GM23338 (cell line): ENCODE data around the gene AP1M2. TPM values are rescaled to one million over a fixed set of nuclear protein-coding genes. Genes with fewer than 3 reads are reported as not detected.
"Not testable (repeated sequence)": the region's sequence is repeated elsewhere in the genome, so short reads cannot be mapped to it uniquely, and the experiment has no call there.

Experiments
- ATAC-seq: fragments of 200-7000 bp; cut with Tn5 transposase; 3 replicates; pipeline ENCODE4 v1.9.1; 2020
- DNase-seq: peaks from one replicate; pipeline ENCODE4 v3.0.0-alpha.2; 2015; ENCODE audit warnings: low spot score
- H2AFZ ChIP-seq: fragments of 200-600 bp; sonication (generic); 2 replicates; pipeline ENCODE4 v1.8.0; 2016; ENCODE audit warnings: antibody characterized with exemption, mild to moderate bottlenecking, moderate library complexity
- H3F3A ChIP-seq: fragments of 200-600 bp; sonication (generic); replicated peaks from 2 replicates; pipeline ENCODE4 v1.8.0; 2017; ENCODE audit warnings: antibody characterized with exemption, mixed run types, low read depth
- H3K27ac ChIP-seq: fragments of 200-600 bp; sonication (generic); 2 replicates; pipeline ENCODE4 v1.6.1; 2016; ENCODE audit warnings: low read depth
- H3K27me3 ChIP-seq: fragments of 200-600 bp; sonication (generic); 2 replicates; pipeline ENCODE4 v1.8.0; 2016; ENCODE audit warnings: mild to moderate bottlenecking, mixed run types, moderate library complexity; ENCODE audit not compliant: insufficient read depth
- H3K36me3 ChIP-seq: fragments of 200-600 bp; sonication (generic); 2 replicates; pipeline ENCODE4 v1.8.0; 2016; ENCODE audit warnings: mild to moderate bottlenecking; ENCODE audit not compliant: insufficient read depth
- H3K4me1 ChIP-seq: fragments of 200-600 bp; sonication (generic); 2 replicates; pipeline ENCODE4 v1.8.0; 2016; ENCODE audit warnings: mild to moderate bottlenecking, moderate library complexity; ENCODE audit not compliant: insufficient read depth
- H3K4me2 ChIP-seq: fragments of 200-600 bp; sonication (generic); 2 replicates; pipeline ENCODE4 v1.7.1; 2017; ENCODE audit warnings: mixed run types
- H3K4me3 ChIP-seq: fragments of 200-600 bp; sonication (generic); 2 replicates; pipeline ENCODE4 v1.6.1; 2016; ENCODE audit warnings: mixed run types
- H3K79me2 ChIP-seq: fragments of 200-600 bp; sonication (generic); replicated peaks from 2 replicates; pipeline ENCODE4 v1.8.0; 2017; ENCODE audit warnings: mild to moderate bottlenecking; ENCODE audit not compliant: insufficient read depth
- H3K9me2 ChIP-seq: fragments of 200-600 bp; sonication (generic); 2 replicates; pipeline ENCODE4 v1.8.0; 2017; ENCODE audit not compliant: insufficient read depth
- H4K20me1 ChIP-seq: fragments of 200-600 bp; sonication (generic); replicated peaks from 2 replicates; pipeline ENCODE4 v1.8.0; 2017; ENCODE audit warnings: mild to moderate bottlenecking; ENCODE audit not compliant: insufficient read depth
- H3K27ac Mint-ChIP-seq: 2 replicates; pipeline ENCODE4 v1.8.0; 2020; ENCODE audit warnings: inconsistent platforms, mild to moderate bottlenecking, moderate library complexity, mixed read lengths
- H3K27me3 Mint-ChIP-seq: 3 replicates; pipeline ENCODE4 v1.8.0; 2022; ENCODE audit warnings: low read depth, mild to moderate bottlenecking, moderate library complexity, mixed read lengths, inconsistent platforms; ENCODE audit not compliant: insufficient read depth, poor library complexity
- H3K36me3 Mint-ChIP-seq: 3 replicates; pipeline ENCODE4 v1.8.0; 2021; ENCODE audit warnings: low read depth, mild to moderate bottlenecking, inconsistent platforms, moderate library complexity, mixed read lengths
- H3K4me1 Mint-ChIP-seq: 3 replicates; pipeline ENCODE4 v1.8.0; 2020; ENCODE audit warnings: mild to moderate bottlenecking, inconsistent platforms, mixed read lengths
- H3K4me3 Mint-ChIP-seq: 3 replicates; pipeline ENCODE4 v1.8.0; 2021; ENCODE audit warnings: moderate library complexity, mild to moderate bottlenecking, inconsistent platforms, mixed read lengths
- H3K9me3 Mint-ChIP-seq: 3 replicates; pipeline ENCODE4 v1.8.0; 2020; ENCODE audit warnings: moderate library complexity, mild to moderate bottlenecking, inconsistent platforms, mixed read lengths
- CREB1 ChIP-seq: fragments of 250-450 bp; sonication (Bioruptor Pico); IDR thresholded peaks from 2 replicates; pipeline ENCODE4 v1.5.0; 2020; ENCODE audit warnings: low read depth, mild to moderate bottlenecking, moderate library complexity
- EZH2phosphoT487 ChIP-seq: fragments of 200-600 bp; sonication (generic); IDR thresholded peaks from one replicate; pipeline ENCODE4 v1.8.1; 2018; ENCODE audit warnings: antibody characterized with exemption; ENCODE audit not compliant: unreplicated experiment
- JUNB ChIP-seq: IDR thresholded peaks from one replicate; pipeline ENCODE4 v1.6.1; 2016; ENCODE audit warnings: antibody characterized with exemption; ENCODE audit not compliant: unreplicated experiment
- NANOG ChIP-seq: IDR thresholded peaks from 2 replicates; pipeline ENCODE4 v1.6.1; 2016; ENCODE audit warnings: antibody characterized with exemption, borderline replicate concordance
- POLR2AphosphoS5 ChIP-seq: IDR thresholded peaks from 2 replicates; pipeline ENCODE4 v1.6.1; 2016; ENCODE audit warnings: antibody characterized with exemption, low read depth
- ZNF331 ChIP-seq: fragments of 250-450 bp; sonication (Bioruptor Pico); IDR thresholded peaks from 2 replicates; pipeline ENCODE4 v1.5.0; 2020; ENCODE audit warnings: low read depth, mild to moderate bottlenecking, moderate library complexity
- polyA plus RNA-seq: library from polyadenylated mRNA; unstranded; fragments of >200 nt; fragmentation: Nextera tagmentation; extraction: Ambion mirVana; gene quantifications from 2 replicates; pipeline ENCODE4 v1.2.1, GENCODE V29; 2016
- total RNA-seq: library from RNA; depleted of rRNA; stranded (reverse); fragments of >200 nt; shearing (Covaris generic); gene quantifications from 2 replicates; pipeline ENCODE4 v1.2.3, GENCODE V29; 2014
- TF ChIP-seq, protein P1 (sequence below): fragments of 250-450 bp; sonication (Bioruptor Pico); IDR thresholded peaks from 2 replicates; pipeline ENCODE4 v1.5.0; 2020; ENCODE audit warnings: mild to moderate bottlenecking, moderate library complexity
- TF ChIP-seq, protein P2 (sequence below): IDR thresholded peaks from 2 replicates; pipeline ENCODE4 v1.6.1; 2016; ENCODE audit warnings: antibody characterized with exemption

The AP1M2 gene
- total and polyA plus RNA-seq, 2 experiments from 2014 or later = 128 to 165 TPM

DNA sequence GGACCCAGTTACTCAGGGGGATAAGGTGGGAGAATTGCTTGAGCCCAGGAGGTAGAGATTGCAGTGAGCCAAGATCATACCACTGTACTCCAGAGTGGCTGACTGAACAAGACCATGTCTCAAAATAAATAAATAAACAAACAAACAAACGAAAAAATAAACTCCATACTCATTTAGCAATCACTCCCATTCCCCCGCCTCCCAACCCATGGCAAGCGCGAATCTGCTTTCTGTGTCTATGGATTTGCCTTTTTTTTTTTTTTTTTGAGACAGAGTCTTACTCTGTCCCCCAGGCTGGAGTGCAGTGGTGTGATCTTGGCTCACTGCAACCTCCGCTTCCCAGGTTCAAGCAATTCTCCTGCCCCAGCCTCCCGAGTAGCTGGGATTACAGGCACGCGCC is 60.2 kb downstream of the AP1M2 start:
- H3K27ac ChIP-seq, H2AFZ ChIP-seq, H3K9me2 ChIP-seq, H3K4me1 Mint-ChIP-seq, H3K4me1 ChIP-seq, DNase-seq, ATAC-seq, H3K36me3 Mint-ChIP-seq, H3F3A ChIP-seq, H3K4me3 ChIP-seq, H3K27me3 Mint-ChIP-seq, H3K4me3 Mint-ChIP-seq, H3K27me3 ChIP-seq, H3K36me3 ChIP-seq, H3K27ac Mint-ChIP-seq, H3K4me2 ChIP-seq, H3K9me3 Mint-ChIP-seq, H4K20me1 ChIP-seq, H3K79me2 ChIP-seq: not testable (repeated sequence)

DNA sequence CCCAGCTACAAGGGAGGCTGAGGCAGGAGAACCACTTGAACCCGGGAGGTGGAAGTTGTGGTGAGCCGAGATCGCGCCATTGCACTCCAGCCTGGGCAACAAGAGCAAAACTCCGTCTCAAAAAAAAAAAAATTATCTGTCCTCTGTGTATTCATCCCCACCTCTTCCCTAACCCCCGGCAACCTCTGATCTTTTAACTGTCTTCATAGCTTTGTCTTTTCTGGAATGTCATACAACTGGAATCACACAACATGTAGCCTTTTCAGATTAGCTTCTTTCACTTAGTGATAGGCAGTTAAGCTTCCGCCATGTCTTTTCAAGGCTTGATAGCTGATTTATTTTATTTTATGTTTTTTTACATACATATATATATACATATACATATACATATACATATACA is 61.5 kb downstream of the AP1M2 start:
- Histone ChIP-seq H3K4me3 (no peak overlapping the region), H3K4me2 (no peak overlapping the region), H2AFZ (no peak overlapping the region), H3K9me2 (no peaks in the 10 kb centered on the region), H3K36me3 (no peaks in the 10 kb centered on the region; the same call in 1 of the 2 replicates), H3K79me2 (no peaks in the 10 kb centered on the region), H3F3A (no peaks in the 10 kb centered on the region), H3K27me3 (no peaks in the 10 kb centered on the region), H4K20me1 (no peaks in the 10 kb centered on the region), H3K4me1 (no peaks in the 10 kb centered on the region), H3K27ac (no peak overlapping the region)
- ATAC-seq (no peak), DNase-seq (no peak)
- no peak overlapping the region for H3K4me3 Mint-ChIP-seq
- H3K36me3 Mint-ChIP-seq = no peaks in the 10 kb centered on the region
- no peaks in the 10 kb centered on the region for H3K4me1 Mint-ChIP-seq
- H3K9me3 Mint-ChIP-seq = no peaks in the 10 kb centered on the region
- H3K27me3 Mint-ChIP-seq = peaks cover 4% of the 10 kb centered on the region
- TF ChIP-seq CREB1 (CRISPR knock-in tag) (no peak), EZH2phosphoT487 (no peak), JUNB (no peak), ZNF331 (no peak), POLR2AphosphoS5 (no peak), NANOG (no peak)
- TF ChIP-seq, protein P1, sequence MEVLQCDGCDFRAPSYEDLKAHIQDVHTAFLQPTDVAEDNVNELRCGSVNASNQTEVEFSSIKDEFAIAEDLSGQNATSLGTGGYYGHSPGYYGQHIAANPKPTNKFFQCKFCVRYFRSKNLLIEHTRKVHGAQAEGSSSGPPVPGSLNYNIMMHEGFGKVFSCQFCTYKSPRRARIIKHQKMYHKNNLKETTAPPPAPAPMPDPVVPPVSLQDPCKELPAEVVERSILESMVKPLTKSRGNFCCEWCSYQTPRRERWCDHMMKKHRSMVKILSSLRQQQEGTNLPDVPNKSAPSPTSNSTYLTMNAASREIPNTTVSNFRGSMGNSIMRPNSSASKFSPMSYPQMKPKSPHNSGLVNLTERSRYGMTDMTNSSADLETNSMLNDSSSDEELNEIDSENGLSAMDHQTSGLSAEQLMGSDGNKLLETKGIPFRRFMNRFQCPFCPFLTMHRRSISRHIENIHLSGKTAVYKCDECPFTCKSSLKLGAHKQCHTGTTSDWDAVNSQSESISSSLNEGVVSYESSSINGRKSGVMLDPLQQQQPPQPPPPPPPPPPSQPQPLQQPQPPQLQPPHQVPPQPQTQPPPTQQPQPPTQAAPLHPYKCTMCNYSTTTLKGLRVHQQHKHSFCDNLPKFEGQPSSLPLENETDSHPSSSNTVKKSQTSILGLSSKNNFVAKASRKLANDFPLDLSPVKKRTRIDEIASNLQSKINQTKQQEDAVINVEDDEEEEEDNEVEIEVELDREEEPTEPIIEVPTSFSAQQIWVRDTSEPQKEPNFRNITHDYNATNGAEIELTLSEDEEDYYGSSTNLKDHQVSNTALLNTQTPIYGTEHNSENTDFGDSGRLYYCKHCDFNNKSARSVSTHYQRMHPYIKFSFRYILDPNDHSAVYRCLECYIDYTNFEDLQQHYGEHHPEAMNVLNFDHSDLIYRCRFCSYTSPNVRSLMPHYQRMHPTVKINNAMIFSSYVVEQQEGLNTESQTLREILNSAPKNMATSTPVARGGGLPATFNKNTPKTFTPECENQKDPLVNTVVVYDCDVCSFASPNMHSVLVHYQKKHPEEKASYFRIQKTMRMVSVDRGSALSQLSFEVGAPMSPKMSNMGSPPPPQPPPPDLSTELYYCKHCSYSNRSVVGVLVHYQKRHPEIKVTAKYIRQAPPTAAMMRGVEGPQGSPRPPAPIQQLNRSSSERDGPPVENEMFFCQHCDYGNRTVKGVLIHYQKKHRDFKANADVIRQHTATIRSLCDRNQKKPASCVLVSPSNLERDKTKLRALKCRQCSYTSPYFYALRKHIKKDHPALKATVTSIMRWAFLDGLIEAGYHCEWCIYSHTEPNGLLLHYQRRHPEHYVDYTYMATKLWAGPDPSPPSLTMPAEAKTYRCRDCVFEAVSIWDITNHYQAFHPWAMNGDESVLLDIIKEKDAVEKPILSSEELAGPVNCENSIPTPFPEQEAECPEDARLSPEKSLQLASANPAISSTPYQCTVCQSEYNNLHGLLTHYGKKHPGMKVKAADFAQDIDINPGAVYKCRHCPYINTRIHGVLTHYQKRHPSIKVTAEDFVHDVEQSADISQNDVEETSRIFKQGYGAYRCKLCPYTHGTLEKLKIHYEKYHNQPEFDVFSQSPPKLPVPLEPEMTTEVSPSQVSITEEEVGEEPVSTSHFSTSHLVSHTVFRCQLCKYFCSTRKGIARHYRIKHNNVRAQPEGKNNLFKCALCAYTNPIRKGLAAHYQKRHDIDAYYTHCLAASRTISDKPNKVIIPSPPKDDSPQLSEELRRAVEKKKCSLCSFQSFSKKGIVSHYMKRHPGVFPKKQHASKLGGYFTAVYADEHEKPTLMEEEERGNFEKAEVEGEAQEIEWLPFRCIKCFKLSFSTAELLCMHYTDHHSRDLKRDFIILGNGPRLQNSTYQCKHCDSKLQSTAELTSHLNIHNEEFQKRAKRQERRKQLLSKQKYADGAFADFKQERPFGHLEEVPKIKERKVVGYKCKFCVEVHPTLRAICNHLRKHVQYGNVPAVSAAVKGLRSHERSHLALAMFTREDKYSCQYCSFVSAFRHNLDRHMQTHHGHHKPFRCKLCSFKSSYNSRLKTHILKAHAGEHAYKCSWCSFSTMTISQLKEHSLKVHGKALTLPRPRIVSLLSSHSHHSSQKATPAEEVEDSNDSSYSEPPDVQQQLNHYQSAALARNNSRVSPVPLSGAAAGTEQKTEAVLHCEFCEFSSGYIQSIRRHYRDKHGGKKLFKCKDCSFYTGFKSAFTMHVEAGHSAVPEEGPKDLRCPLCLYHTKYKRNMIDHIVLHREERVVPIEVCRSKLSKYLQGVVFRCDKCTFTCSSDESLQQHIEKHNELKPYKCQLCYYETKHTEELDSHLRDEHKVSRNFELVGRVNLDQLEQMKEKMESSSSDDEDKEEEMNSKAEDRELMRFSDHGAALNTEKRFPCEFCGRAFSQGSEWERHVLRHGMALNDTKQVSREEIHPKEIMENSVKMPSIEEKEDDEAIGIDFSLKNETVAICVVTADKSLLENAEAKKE (CRISPR knock-in tag) = no peak
- TF ChIP-seq, protein P2, sequence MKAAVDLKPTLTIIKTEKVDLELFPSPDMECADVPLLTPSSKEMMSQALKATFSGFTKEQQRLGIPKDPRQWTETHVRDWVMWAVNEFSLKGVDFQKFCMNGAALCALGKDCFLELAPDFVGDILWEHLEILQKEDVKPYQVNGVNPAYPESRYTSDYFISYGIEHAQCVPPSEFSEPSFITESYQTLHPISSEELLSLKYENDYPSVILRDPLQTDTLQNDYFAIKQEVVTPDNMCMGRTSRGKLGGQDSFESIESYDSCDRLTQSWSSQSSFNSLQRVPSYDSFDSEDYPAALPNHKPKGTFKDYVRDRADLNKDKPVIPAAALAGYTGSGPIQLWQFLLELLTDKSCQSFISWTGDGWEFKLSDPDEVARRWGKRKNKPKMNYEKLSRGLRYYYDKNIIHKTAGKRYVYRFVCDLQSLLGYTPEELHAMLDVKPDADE = no peak
- no peak overlapping the region for H3K27ac Mint-ChIP-seq
